Thymus (tissue), 11 donors: ENCODE results near the gene TTC34. TPM values are rescaled to one million over a fixed set of nuclear protein-coding genes. Genes with fewer than 3 reads are reported as not detected.

Experiments
- DNase-seq, 9 donors: peaks; one replicate each; pipeline ENCODE4 v3.0.0-alpha.2; 2013; ENCODE audit warnings: low spot score in 9 of 9, low read depth in 6 of 9, missing footprints in 1 of 9
- H3K27ac ChIP-seq, 2 donors: one replicate each; pipeline ENCODE4 v1.5.1; 2013; ENCODE audit warnings: control low read depth in 1 of 2, low read depth in 1 of 2, low read length in 1 of 2, mild to moderate bottlenecking in 1 of 2, moderate library complexity in 1 of 2
- H3K27me3 ChIP-seq, 2 donors: one replicate each; pipeline ENCODE4 v1.5.1; 2013; ENCODE audit warnings: low read length in 1 of 2; ENCODE audit not compliant: control insufficient read depth in 2 of 2, insufficient read depth in 1 of 2
- H3K36me3 ChIP-seq, 2 donors: one replicate each; pipeline ENCODE4 v1.5.1; 2013; ENCODE audit warnings: low read length in 1 of 2, mild to moderate bottlenecking in 1 of 2, moderate library complexity in 1 of 2; ENCODE audit not compliant: control insufficient read depth in 2 of 2, insufficient read depth in 2 of 2
- H3K4me1 ChIP-seq, 2 donors: one replicate each; pipeline ENCODE4 v1.5.1; 2013; ENCODE audit warnings: low read length in 2 of 2; ENCODE audit not compliant: control insufficient read depth in 2 of 2, insufficient read depth in 2 of 2
- H3K4me3 ChIP-seq, 2 donors: one replicate each; pipeline ENCODE4 v1.5.1; 2013; ENCODE audit warnings: low read length in 2 of 2, control low read depth in 1 of 2, mild to moderate bottlenecking in 1 of 2
- H3K9me3 ChIP-seq, 2 donors: one replicate each; pipeline ENCODE4 v1.5.1; 2013; ENCODE audit warnings: low read length in 1 of 2, mild to moderate bottlenecking in 1 of 2; ENCODE audit not compliant: control insufficient read depth in 2 of 2, insufficient read depth in 1 of 2
- WGBS: extraction: QIAGEN DNeasy Blood & Tissue Kit; methylation state at CpG from one replicate; pipeline ENCODE4 v1.1.7; 2013; 5-methylcytosine and 5-hydroxymethylcytosine counted together
- polyA plus RNA-seq: library from polyadenylated mRNA; stranded (reverse); fragments of 200-250 nt; gene quantifications from one replicate; pipeline ENCODE4 v1.2.3, GENCODE V29; 2013
- total RNA-seq: library from RNA; stranded (reverse); fragments of 120-200 nt; gene quantifications from one replicate; pipeline ENCODE4 v1.2.4, GENCODE V29; 2013
- donor health status: healthy.

Gene TTC34
- total and polyA plus RNA-seq, 2 donors, result 0.09 to 0.34 TPM

- H3K9me3 ChIP-seq, result no peaks in the 10 kb centered on the region
- H3K4me1 ChIP-seq, result peaks cover 3 to 9% of the 10 kb centered on the region in 2 donors
- no peaks in the 10 kb centered on the region for H3K36me3 ChIP-seq
- no peaks in the 10 kb centered on the region for H3K27me3 ChIP-seq
- H3K4me3 ChIP-seq, result no peak overlapping the region
- DNase-seq, result no peak
- 84% methylated on average over 11 of the region's 11 CpGs for WGBS
- H3K27ac ChIP-seq, result no peak overlapping the region
Observed at GRCh38 chr1:2837316-2837715, 35.8 kb upstream of the TTC34 start.

- Histone ChIP-seq H3K27ac (no peak overlapping the region), H3K27me3 (no peaks in the 10 kb centered on the region), H3K4me1 (peaks cover 3 to 9% of the 10 kb centered on the region in 2 donors), H3K36me3 (no peaks in the 10 kb centered on the region), H3K4me3 (no peak overlapping the region), H3K9me3 (no peaks in the 10 kb centered on the region)
- WGBS, result 96% methylated on average over 20 of the region's 20 CpGs
- no peak for DNase-seq
Observed at GRCh38 chr1:2836333-2836970, 35.0 kb upstream of the TTC34 start.

GRCh38 chr1:2835650-2836159, 34.2 kb upstream of the TTC34 start:
- Histone ChIP-seq H3K4me1 (peaks cover 3 to 9% of the 10 kb centered on the region in 2 donors), H3K4me3 (no peak overlapping the region), H3K27me3 (no peaks in the 10 kb centered on the region), H3K27ac (no peak overlapping the region), H3K36me3 (no peaks in the 10 kb centered on the region), H3K9me3 (no peaks in the 10 kb centered on the region)
- DNase-seq, result no peak
- 96% methylated on average over 10 of the region's 10 CpGs for WGBS

- H3K27me3 ChIP-seq, result no peaks in the 10 kb centered on the region
- peaks cover 0 to 2% of the 10 kb centered on the region in 2 donors for H3K4me1 ChIP-seq
- H3K9me3 ChIP-seq, result no peaks in the 10 kb centered on the region
- WGBS, result 92% methylated on average over 27 of the region's 27 CpGs
- no peak overlapping the region for H3K27ac ChIP-seq
- no peak for DNase-seq
- no peak overlapping the region for H3K4me3 ChIP-seq
- H3K36me3 ChIP-seq, result no peaks in the 10 kb centered on the region
Observed at GRCh38 chr1:2834741-2835564, 33.5 kb upstream of the TTC34 start.

- H3K27ac ChIP-seq, result no peak overlapping the region
- no peaks in the 10 kb centered on the region for H3K36me3 ChIP-seq
- no peaks in the 10 kb centered on the region for H3K9me3 ChIP-seq
- H3K4me1 ChIP-seq, result no peaks in the 10 kb centered on the region
- no peak overlapping the region for H3K4me3 ChIP-seq
- WGBS, result 94% methylated on average over 15 of the region's 15 CpGs
- no peak for DNase-seq
- no peaks in the 10 kb centered on the region for H3K27me3 ChIP-seq
Observed at GRCh38 chr1:2834146-2834475, 32.6 kb upstream of the TTC34 start.

- Histone ChIP-seq H3K36me3 (no peaks in the 10 kb centered on the region), H3K27ac (no peak overlapping the region), H3K9me3 (no peaks in the 10 kb centered on the region), H3K4me3 (no peak overlapping the region), H3K27me3 (no peaks in the 10 kb centered on the region), H3K4me1 (no peaks in the 10 kb centered on the region)
- WGBS, result 75% methylated on average over 20 of the region's 20 CpGs
- peak in 1 of 9 donors; percentile 4 for DNase-seq
Observed at GRCh38 chr1:2833454-2834145, 32.1 kb upstream of the TTC34 start.

- no peak overlapping the region for H3K27ac ChIP-seq
- no peaks in the 10 kb centered on the region for H3K27me3 ChIP-seq
- no peak for DNase-seq
- H3K36me3 ChIP-seq, result no peaks in the 10 kb centered on the region
- no peaks in the 10 kb centered on the region for H3K9me3 ChIP-seq
- no peaks in the 10 kb centered on the region for H3K4me1 ChIP-seq
- no peak overlapping the region for H3K4me3 ChIP-seq
- WGBS, result 95% methylated on average over 28 of the region's 28 CpGs
Observed at GRCh38 chr1:2832506-2833453, 31.3 kb upstream of the TTC34 start.

- no peaks in the 10 kb centered on the region for H3K27me3 ChIP-seq
- H3K36me3 ChIP-seq, result no peaks in the 10 kb centered on the region
- DNase-seq, result no peak
- H3K27ac ChIP-seq, result no peak overlapping the region
- no peak overlapping the region for H3K4me3 ChIP-seq
- peaks cover 0 to 10% of the 10 kb centered on the region in 2 donors for H3K9me3 ChIP-seq
- 93% methylated on average over 12 of the region's 12 CpGs for WGBS
- H3K4me1 ChIP-seq, result no peaks in the 10 kb centered on the region
Observed at GRCh38 chr1:2831596-2832212, 30.2 kb upstream of the TTC34 start.
